HG03196 (cell line): ENCODE measurements around the gene QTRT2.

ENCODE experiments used
- ATAC-seq: cut with Tn5 transposase; IDR thresholded peaks from one replicate; pipeline ENCODE4 v1.9.1; 2021; ENCODE audit not compliant: unreplicated experiment

QTRT2 gene

GRCh38 chr3:114056130-114057010, at the start of gene QTRT2, which contains the start of gene CCDC191:
Gene QTRT2 (plus strand): TSS chr3:114056737. CDS start chr3:114065258, 8,521 bp downstream.
Gene CCDC191 (minus strand): TSS chr3:114056526. CDS start chr3:114056466, 60 bp downstream.
- ATAC-seq = peak; percentile 99

DNA sequence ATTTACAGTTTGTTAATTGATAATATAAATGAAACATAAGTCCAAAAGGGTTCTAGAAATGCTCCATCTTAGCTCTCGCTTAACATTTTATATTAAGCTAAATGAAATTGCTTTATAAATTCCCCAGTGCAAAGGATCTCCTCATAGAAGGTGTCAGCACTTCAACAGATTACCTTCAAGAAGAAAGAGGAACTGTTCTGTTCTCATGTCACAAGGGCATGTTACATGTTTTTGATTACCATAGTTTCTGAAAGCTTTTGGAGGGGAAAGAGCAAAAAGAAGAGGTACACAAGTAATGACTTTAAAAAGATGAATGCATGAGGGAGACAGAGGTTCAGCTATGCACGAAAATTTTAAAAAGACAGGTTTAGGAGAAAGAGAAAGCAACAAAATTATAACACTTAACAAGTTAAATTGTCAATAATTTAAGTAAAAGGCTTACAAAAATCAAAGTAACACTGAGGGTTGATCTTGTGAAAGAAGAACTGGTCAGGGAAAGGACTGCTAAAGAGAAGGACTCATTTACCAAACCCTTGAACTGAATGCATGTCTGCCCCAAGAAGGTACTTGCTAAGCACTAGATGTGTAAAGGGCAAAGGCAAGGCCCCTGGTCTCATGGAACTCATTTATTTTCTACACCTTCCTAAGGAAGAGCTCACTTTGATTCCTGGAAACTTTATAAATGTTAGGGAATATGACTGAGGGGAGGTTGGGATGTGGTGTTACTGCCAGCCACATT, 45.3 kb upstream of the QTRT2 start:
- ATAC-seq = no peak

- no peak for ATAC-seq
These were observed 42.3 kb upstream of the QTRT2 start for GRCh38 chr3:114014211-114014610.

- ATAC-seq = no peak
These were observed 37.1 kb upstream of the QTRT2 start for GRCh38 chr3:114019486-114019885.

DNA sequence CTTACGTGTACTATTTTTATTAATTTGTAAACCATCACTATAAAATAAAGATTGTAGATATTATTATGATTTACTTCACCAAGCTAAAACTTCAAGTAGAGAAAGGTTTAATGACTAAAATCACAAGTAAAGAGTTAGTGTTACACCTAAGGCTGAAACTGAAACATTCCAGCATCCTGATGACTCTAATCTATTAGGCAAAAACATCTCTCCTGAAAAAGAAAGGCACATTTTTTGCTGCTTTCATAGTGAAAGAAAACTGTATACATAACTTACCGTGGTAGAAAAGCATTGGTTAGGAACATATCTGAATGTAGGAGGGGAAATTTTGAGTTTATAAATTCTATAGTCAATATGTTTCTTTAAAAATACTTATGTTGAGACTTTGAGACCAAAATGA, 35.6 kb upstream of the QTRT2 start:
- ATAC-seq = no peak

DNA sequence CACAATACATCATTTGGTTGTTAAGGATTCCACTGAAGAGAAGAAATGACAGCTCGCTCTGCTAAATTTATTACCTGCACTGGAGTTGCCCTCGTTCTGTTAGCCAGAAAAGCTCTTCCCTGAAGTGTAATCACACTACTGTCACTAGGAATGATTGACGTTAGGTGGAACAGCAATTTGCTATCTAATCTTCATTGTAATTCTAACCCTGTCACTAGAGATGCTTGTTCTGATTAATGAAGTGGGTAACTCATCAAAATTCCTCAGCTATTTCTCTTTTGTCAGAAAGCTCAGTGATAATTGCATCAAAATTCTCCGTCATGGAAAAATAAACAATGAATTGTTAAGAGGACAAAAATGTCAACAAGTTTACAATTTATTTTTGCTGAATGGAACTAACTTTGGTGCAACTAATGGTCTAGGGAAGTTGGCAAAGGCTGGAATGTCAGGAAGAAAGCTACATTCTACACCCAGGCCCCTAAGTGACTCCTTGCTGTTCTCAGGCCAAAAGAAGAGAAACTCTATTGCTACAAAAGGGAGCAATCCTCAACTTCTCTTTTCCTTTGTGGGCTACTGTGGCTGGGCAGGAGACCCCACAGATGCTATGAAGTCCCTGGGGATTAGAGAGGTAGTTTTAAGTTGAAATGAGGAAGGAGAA, 34.3 kb upstream of the QTRT2 start:
- ATAC-seq = no peak

DNA sequence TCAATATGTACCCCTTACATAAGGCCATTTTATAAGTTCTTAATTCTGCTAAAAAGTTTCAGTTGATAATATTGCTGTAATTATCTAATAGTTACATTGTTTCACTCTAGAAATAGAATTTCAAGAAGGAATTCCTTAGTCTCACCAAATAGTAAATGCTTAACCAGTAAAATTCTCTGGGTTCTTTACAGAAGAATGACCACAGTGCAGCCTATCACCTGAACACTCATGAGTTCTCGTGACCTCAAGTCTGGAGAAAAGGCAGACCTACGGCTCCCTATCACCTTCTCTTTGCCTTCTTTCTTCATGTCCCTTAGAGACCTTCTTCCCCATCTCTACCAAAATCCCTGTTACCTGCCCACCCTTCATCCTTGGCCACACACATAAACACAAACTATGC, 31.1 kb upstream of the QTRT2 start:
- ATAC-seq = no peak

GRCh38 chr3:114026331-114026730, 30.2 kb upstream of the QTRT2 start:
- ATAC-seq = no peak

- no peak for ATAC-seq
These were observed 22.8 kb upstream of the QTRT2 start for GRCh38 chr3:114033721-114034120.

DNA sequence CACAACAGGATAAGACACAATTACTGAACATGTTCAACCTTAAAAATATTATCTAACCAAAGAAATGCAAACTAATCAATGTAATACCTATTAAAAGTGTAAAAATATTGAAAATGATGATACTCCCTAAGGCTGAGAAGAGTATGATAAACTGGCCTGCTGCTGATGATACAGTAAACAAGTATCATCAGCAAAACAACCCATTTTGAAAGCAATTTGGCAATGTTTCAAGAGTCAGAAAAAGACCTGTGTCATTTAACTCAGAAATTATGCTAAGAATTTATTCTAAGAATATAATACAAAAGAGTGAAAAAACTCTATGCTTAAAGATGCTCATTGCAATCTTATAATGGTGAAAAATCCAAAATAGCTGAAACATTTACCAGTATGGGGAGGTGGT, 22.3 kb upstream of the QTRT2 start:
- ATAC-seq = no peak

DNA sequence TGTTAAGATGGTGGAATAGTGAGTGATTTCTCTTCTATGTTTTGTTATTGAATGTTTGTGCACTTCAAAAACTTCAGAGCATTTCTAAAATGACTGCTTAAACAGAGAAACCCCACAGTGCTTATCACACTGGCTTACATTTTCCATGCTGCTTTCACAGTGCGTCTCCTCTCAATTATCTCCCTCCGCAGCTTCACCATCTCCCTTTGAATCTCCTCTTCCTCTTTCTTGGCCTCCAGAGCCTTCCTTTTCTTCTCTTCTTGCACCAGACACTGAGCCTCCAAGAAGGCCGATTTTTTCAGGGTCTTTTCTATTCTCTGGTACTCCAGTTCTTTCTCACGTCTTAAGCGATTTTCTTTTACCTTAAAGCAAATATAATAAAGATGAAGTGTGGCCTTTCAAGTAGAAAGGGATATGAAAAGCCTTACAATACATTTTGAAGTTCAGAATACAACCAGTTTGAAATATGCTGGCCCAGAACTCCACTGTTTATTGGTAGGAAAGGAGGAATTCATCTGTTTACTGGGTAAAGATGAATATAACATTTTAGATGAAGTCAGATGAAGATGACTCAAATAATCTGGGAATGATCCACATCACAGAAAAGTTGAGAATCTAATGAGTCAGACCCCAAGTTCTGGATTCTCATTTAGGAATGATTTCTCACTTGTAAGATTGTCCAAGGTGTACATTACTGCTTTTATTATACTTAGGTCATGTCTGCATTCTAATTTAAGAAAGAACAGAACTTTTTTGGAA, 21.6 kb upstream of the QTRT2 start:
- no peak for ATAC-seq

GRCh38 chr3:114035896-114036295, 20.6 kb upstream of the QTRT2 start:
- ATAC-seq = no peak

DNA sequence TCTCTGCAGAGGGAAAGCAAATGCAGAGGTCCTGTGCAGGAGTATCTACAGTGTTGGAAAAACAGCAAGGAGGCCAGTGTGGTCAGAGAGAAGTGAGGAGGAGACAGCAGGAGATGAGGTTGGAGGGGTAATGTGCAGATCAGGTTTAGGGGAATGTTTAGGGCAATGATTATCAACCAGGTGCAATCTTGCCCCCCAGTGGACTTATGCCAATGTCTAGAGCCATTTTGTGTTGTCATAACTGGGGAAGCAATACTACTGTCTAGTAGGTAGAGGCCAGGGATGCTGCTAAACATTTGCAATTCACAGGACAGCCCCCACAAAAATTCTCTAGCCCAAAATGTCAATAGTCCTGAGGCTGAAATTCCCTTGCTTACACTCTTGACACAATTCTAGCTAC, 13.3 kb upstream of the QTRT2 start:
- ATAC-seq = no peak

DNA sequence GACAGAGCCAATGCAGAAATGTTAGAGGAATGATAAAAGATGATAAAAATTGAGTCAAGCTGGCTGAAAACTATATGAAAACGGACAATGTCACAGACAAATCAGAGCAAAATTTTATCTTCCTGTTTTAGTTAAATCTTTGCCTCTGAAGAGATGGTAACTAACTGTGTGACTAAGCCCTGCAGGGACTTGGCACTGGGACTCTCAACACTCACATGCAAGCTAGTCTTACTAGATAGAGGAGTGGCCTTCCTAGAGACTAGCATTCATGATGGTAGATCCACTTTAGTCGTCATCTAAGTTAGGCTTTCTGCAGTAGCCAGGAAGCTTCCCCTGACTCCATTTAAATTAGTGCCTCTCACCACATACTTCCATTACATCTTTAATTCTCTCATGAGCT, 4.3 kb upstream of the QTRT2 start:
- ATAC-seq = no peak

DNA sequence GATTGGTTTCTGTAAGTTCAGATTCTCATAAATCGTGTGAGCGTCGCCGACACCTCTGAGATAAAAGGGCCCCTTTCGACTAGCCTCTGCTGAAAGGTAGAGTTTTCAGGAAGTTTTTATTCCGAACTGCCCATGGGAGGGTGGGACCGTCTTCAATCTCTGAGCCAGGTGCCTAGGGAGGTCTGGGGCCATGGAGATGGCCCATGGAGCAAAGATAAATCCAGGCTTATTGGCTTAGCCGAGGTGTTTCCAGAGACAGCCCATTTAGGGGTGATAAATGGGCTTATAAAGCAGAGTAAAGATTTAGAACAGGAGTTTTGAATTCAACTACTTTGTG, 442 bp downstream of the QTRT2 start:
- ATAC-seq = peak; percentile 16

DNA sequence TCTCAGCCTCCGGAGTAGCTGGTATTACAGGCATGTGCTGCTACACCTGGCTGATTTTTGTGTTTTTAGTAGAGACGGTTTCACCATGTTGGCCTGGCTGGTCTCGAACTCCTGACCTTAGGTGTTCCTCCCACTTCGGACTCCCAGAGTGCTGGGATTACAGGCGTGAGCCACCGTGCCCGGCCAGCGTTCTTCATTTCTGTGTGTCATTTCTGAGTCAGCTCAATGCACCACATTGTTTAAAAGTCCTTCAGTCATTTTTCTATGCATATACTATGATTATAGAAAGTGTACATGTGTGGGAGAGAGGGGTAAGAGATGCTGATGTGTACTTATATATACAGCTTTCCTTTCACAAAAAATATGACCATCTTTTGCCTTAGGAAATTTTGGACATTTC, 2.1 kb downstream of the QTRT2 start:
- ATAC-seq = no peak

GRCh38 chr3:114060906-114061655, 4.5 kb downstream of the QTRT2 start:
- no peak for ATAC-seq

DNA sequence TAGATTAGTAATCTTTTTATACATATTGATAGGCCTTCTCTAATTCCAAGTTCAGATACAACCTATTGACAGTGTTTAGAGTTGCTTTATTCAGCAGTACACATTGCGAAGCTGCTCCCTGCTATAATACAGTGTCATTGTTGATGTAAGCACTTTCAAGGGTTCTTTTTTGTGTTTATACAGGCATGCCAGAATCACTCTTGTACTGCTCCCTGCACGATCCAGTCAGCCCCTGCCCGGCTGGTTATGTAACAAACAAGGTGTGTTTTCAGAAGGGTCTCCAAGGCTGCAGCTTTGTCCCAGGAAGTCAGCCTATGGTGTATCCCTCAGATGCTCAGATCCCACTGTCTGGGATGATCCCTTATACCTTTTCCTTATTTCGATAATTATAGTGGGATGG, 11.3 kb downstream of the QTRT2 start:
- ATAC-seq = no peak

DNA sequence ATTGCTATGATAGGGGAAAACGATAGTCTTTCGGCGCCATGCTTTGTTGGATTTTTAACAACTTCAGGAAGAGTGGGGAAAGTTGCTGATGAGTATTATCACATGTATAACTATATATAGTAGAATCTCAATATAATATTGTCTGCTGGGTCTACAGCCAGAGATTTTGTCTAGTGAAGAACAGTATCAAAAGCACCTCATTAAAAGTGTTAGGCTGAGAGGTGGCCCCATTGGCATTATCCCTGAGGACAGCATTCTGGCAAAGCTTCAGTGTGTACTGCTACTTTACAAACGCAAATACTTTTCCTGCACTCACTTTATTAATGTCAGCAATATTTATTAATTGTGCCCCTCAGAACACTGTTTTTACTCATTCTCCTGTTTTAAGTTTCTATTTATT, 11.8 kb downstream of the QTRT2 start:
- ATAC-seq = no peak

GRCh38 chr3:114071786-114072185, 15.2 kb downstream of the QTRT2 start:
- ATAC-seq = no peak
